Neural crest cell (in vitro differentiated cells): ENCODE data around the gene FAXC. TPM values are rescaled to one million over a fixed set of nuclear protein-coding genes. Genes with fewer than 3 reads are reported as not detected.
"Not testable (repeated sequence)": the region's sequence is repeated elsewhere in the genome, so short reads cannot be mapped to it uniquely, and the experiment has no call there.

Experiments
- DNase-seq: peaks from one replicate; pipeline ENCODE4 v3.0.0; 2021; ENCODE audit warnings: low read depth, mixed read lengths, low spot score
- H3K27ac Mint-ChIP-seq: one replicate; pipeline ENCODE4 v1.8.0; 2021; ENCODE audit warnings: mild to moderate bottlenecking, mixed read lengths; ENCODE audit not compliant: unreplicated experiment
- H3K27me3 Mint-ChIP-seq: 2 replicates; pipeline ENCODE4 v1.8.0; 2021; ENCODE audit warnings: low read depth, mild to moderate bottlenecking, mixed read lengths
- H3K36me3 Mint-ChIP-seq: 2 replicates; pipeline ENCODE4 v1.8.0; 2021; ENCODE audit warnings: low read depth, mild to moderate bottlenecking, mixed read lengths
- H3K4me1 Mint-ChIP-seq: 2 replicates; pipeline ENCODE4 v1.8.0; 2021; ENCODE audit warnings: mixed read lengths
- H3K4me3 Mint-ChIP-seq: one replicate; pipeline ENCODE4 v1.8.0; 2021; ENCODE audit warnings: mild to moderate bottlenecking, mixed read lengths
- H3K9me3 Mint-ChIP-seq: 2 replicates; pipeline ENCODE4 v1.8.0; 2021; ENCODE audit warnings: mixed read lengths
- CTCF ChIP-seq: fragments of 200-600 bp; sonication (generic); conservative IDR thresholded peaks from 2 replicates; pipeline ENCODE4 v1.5.0; 2021; ENCODE audit warnings: antibody characterized with exemption, mild to moderate bottlenecking
- total RNA-seq: library from RNA; stranded (reverse); gene quantifications from 2 replicates; pipeline ENCODE4 v1.2.1, GENCODE V29; 2021

FAXC gene
- total RNA-seq, 1 donor from 2014 or later: 26.7 TPM

GRCh38 chr6:99344289-99344688, 5.2 kb downstream of the FAXC start:
- Mint-ChIP-seq H3K27ac (peak overlapping the region; percentile 54), H3K9me3 (no peaks in the 10 kb centered on the region), H3K36me3 (peaks cover 3% of the 10 kb centered on the region), H3K4me3 (no peak overlapping the region), H3K4me1 (peaks cover 37% of the 10 kb centered on the region), H3K27me3 (no peaks in the 10 kb centered on the region)
- TF ChIP-seq CTCF: no peak
- DNase-seq: no peak

- Mint-ChIP-seq H3K9me3 (no peaks in the 10 kb centered on the region), H3K27ac (no peak overlapping the region), H3K27me3 (no peaks in the 10 kb centered on the region), H3K36me3 (peaks cover 3% of the 10 kb centered on the region), H3K4me1 (peaks cover 21% of the 10 kb centered on the region), H3K4me3 (no peak overlapping the region)
- no peak for TF ChIP-seq CTCF
- no peak for DNase-seq
These were observed 7.5 kb downstream of the FAXC start for GRCh38 chr6:99341862-99342455.

GRCh38 chr6:99338188-99338587, 11.3 kb downstream of the FAXC start:
- no peak overlapping the region for H3K4me3 Mint-ChIP-seq
- peaks cover 14% of the 10 kb centered on the region for H3K4me1 Mint-ChIP-seq
- TF ChIP-seq CTCF: no peak
- DNase-seq: no peak
- H3K9me3 Mint-ChIP-seq: no peaks in the 10 kb centered on the region
- no peaks in the 10 kb centered on the region for H3K27me3 Mint-ChIP-seq
- H3K27ac Mint-ChIP-seq: no peak overlapping the region
- peaks cover 3% of the 10 kb centered on the region for H3K36me3 Mint-ChIP-seq

- not testable (repeated sequence) for H3K27me3 Mint-ChIP-seq, H3K27ac Mint-ChIP-seq
These were observed 14.2 kb downstream of the FAXC start for GRCh38 chr6:99335298-99335697.

GRCh38 chr6:99334526-99335127, 14.8 kb downstream of the FAXC start:
- H3K9me3 Mint-ChIP-seq: no peaks in the 10 kb centered on the region
- H3K36me3 Mint-ChIP-seq: peaks cover 3% of the 10 kb centered on the region
- H3K4me3 Mint-ChIP-seq: no peak overlapping the region
- peak; percentile 70 for TF ChIP-seq CTCF
- no peak overlapping the region for H3K27ac Mint-ChIP-seq
- no peak for DNase-seq
- no peaks in the 10 kb centered on the region for H3K27me3 Mint-ChIP-seq
- peaks cover 37% of the 10 kb centered on the region for H3K4me1 Mint-ChIP-seq

More at GRCh38 chr6:99335298-99335697, 14.2 kb downstream of the FAXC start:
- not testable (repeated sequence) for H3K4me3 Mint-ChIP-seq, DNase-seq, H3K9me3 Mint-ChIP-seq, H3K36me3 Mint-ChIP-seq
- H3K4me1 Mint-ChIP-seq: peaks cover 32% of the 10 kb centered on the region

GRCh38 chr6:99333068-99333467, 16.4 kb downstream of the FAXC start:
- Mint-ChIP-seq H3K36me3 (peaks cover 3% of the 10 kb centered on the region), H3K4me1 (peaks cover 37% of the 10 kb centered on the region), H3K27ac (no peak overlapping the region), H3K4me3 (no peak overlapping the region), H3K27me3 (no peaks in the 10 kb centered on the region), H3K9me3 (no peaks in the 10 kb centered on the region)
- DNase-seq: no peak
- TF ChIP-seq CTCF: no peak
